MCF 10A (cell line): ENCODE measurements around the gene ST6GALNAC4. TPM values are rescaled to one million over a fixed set of nuclear protein-coding genes. Genes with fewer than 3 reads are reported as not detected.

Experiments
- BruUV-seq: library from RNA; stranded (reverse); fragments of 400-500 nt; replicated peaks from 2 replicates; lab custom pipeline; 2021; lab: Mats Ljungman, UMichigan
- CTCF ChIA-PET: fragments of 300-600 bp; sonication (Branson Sonifier 250); formaldehyde crosslinking; extraction: SDS; loops from one replicate; lab custom pipeline; 2021; ENCODE audit warnings: antibody characterized with exemption, inconsistent platforms; lab: Yijun Ruan, JAX
- POLR2A ChIA-PET: fragments of 300-600, 350-650 bp; sonication (Branson Sonifier 250); formaldehyde crosslinking; extraction: SDS; loops from one replicate; lab custom pipeline; 2020; ENCODE audit warnings: antibody characterized with exemption, inconsistent platforms; lab: Yijun Ruan, JAX
- DNase-seq: peaks from one replicate; pipeline ENCODE4 v3.0.0-alpha.2; 2018; ENCODE audit not compliant: unreplicated experiment
- H3K27ac Mint-ChIP-seq: one replicate; pipeline ENCODE4 v1.8.0; 2022; ENCODE audit warnings: mild to moderate bottlenecking, low read depth, mixed read lengths; ENCODE audit not compliant: unreplicated experiment
- H3K27me3 Mint-ChIP-seq: one replicate; pipeline ENCODE4 v1.8.0; 2022; ENCODE audit warnings: mixed read lengths; ENCODE audit not compliant: insufficient read depth, unreplicated experiment
- H3K36me3 Mint-ChIP-seq: one replicate; pipeline ENCODE4 v1.8.0; 2022; ENCODE audit warnings: mild to moderate bottlenecking, moderate library complexity, mixed read lengths; ENCODE audit not compliant: insufficient read depth, unreplicated experiment
- H3K4me1 Mint-ChIP-seq: one replicate; pipeline ENCODE4 v1.8.0; 2022; ENCODE audit warnings: mixed read lengths; ENCODE audit not compliant: insufficient read depth, unreplicated experiment
- H3K4me3 Mint-ChIP-seq: one replicate; pipeline ENCODE4 v1.8.0; 2022; ENCODE audit warnings: mild to moderate bottlenecking, moderate library complexity, mixed read lengths; ENCODE audit not compliant: unreplicated experiment
- H3K9me3 Mint-ChIP-seq: one replicate; pipeline ENCODE4 v1.8.0; 2022; ENCODE audit warnings: mixed read lengths; ENCODE audit not compliant: unreplicated experiment
- intact Hi-C: fragments of 100-400 bp; cut with micrococcal nuclease; formaldehyde crosslinking; loops from 2 replicates; pipeline ENCODE4 v1.14.1; 2022
- total RNA-seq: library from RNA; stranded (reverse); gene quantifications from 2 replicates; pipeline ENCODE4 v1.2.3, GENCODE V29; 2022
- TF ChIP-seq, protein P1 (sequence below): fragments of 200-600 bp; IDR thresholded peaks from one replicate; pipeline ENCODE4 v1.8.0; 2022; ENCODE audit warnings: antibody characterized with exemption, mild to moderate bottlenecking; ENCODE audit not compliant: unreplicated experiment

The ST6GALNAC4 gene
- total RNA-seq, 1 experiment from 2014 or later = 39.5 TPM

DNA sequence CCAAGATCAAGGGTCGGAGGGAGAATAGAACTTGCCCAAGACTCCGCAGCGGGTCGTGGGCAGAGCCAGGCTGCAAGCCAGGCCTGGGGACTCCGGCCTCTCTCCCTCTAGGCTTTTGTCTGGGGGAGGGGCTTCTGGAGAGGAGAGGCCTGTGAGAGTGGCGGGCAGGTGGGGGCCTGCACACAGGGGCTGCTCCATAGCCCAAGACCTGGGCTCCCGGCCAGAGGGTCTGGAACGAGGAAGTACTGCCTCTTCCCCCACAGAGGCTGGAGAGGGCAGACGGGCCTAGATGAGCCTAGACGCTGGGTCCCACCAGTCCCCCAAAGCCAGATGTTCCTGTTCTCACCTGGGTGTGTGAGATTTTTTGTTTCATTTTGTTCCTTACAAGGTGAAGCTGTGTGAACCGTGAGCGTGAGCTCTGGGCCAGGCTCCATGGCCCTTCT is 12.3 kb downstream of the ST6GALNAC4 start:
- Mint-ChIP-seq H3K27me3 (no peaks in the 10 kb centered on the region), H3K36me3 (peaks cover 10% of the 10 kb centered on the region), H3K27ac (no peak overlapping the region), H3K9me3 (no peaks in the 10 kb centered on the region), H3K4me3 (no peak overlapping the region), H3K4me1 (peaks cover 6% of the 10 kb centered on the region)
- intact Hi-C loops = no loop called here
- no TSS peak for BruUV-seq
- ChIA-PET CTCF (interaction anchor here (0.6 to 0.7 kb wide), 2 partner anchors 18 to 249 kb away, joined by 3 read pairs; no protein-coding TSS in a partner anchor), POLR2A (interaction anchor here (0.6 kb wide), 1 partner anchor 12 kb away, joined by 4 read pairs; the partner anchor contains the start of gene ST6GALNAC4)
- no peak for DNase-seq
- TF ChIP-seq, protein P1, sequence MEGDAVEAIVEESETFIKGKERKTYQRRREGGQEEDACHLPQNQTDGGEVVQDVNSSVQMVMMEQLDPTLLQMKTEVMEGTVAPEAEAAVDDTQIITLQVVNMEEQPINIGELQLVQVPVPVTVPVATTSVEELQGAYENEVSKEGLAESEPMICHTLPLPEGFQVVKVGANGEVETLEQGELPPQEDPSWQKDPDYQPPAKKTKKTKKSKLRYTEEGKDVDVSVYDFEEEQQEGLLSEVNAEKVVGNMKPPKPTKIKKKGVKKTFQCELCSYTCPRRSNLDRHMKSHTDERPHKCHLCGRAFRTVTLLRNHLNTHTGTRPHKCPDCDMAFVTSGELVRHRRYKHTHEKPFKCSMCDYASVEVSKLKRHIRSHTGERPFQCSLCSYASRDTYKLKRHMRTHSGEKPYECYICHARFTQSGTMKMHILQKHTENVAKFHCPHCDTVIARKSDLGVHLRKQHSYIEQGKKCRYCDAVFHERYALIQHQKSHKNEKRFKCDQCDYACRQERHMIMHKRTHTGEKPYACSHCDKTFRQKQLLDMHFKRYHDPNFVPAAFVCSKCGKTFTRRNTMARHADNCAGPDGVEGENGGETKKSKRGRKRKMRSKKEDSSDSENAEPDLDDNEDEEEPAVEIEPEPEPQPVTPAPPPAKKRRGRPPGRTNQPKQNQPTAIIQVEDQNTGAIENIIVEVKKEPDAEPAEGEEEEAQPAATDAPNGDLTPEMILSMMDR = no peak

DNA sequence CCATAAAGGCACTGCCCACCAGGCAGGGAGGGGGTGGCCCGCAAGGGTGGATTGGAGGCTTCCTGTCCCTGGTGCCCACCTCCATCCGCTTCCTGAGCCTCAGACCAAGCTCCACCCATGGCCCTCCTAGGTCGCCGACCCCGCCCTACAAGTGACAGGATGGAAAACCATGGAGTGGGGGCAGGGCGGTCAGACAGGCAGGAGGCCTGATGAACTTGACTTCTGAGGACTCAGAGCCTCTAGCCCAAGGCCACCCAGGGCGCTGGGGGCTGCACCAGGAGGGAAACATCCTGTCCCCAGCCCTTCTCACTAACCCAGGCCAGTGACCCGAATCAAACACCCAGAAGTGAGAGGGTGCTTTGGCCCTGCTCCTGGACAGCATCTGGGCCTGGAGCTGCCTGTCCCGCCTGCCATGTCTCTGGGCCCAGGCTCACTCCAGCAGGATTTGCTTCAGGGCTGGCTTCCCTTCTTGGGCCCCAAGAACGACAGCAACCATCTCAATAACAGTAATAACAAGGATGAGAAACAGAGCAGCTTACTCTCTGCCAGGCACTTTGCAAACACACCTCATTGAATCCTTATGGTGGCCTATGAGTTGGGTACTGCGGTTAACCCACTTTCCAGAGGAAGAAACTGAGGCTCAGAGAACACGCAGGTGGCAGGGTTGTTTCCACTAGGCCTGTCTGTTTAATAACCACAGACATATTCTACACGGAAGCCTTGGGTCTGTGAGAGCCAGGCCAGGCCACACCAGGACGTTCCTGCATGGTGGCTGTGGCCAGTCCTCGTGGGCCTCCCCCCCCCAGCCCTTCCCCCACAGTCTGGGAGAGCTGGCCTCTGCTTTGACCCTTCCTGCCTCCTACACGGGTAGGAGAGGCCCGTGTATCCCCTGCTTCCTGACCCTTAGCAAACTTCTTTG is 13.0 kb downstream of the ST6GALNAC4 start:
- H3K36me3 Mint-ChIP-seq = peaks cover 10% of the 10 kb centered on the region
- H3K4me1 Mint-ChIP-seq = peaks cover 6% of the 10 kb centered on the region
- TF ChIP-seq, protein P1 = no peak
- intact Hi-C loops = no loop called here
- H3K27me3 Mint-ChIP-seq = no peaks in the 10 kb centered on the region
- ChIA-PET POLR2A (interaction anchor here (0.6 to 0.7 kb wide), 2 partner anchors 9 to 13 kb away, joined by 3 to 4 read pairs; partner anchors contain the start of gene ST6GALNAC4), CTCF (interaction anchor here (0.6 to 0.7 kb wide), 2 partner anchors 18 to 250 kb away, joined by 3 read pairs; no protein-coding TSS in a partner anchor)
- H3K4me3 Mint-ChIP-seq = no peak overlapping the region
- no peaks in the 10 kb centered on the region for H3K9me3 Mint-ChIP-seq
- no peak for DNase-seq
- H3K27ac Mint-ChIP-seq = no peak overlapping the region
- BruUV-seq = no TSS peak

DNA sequence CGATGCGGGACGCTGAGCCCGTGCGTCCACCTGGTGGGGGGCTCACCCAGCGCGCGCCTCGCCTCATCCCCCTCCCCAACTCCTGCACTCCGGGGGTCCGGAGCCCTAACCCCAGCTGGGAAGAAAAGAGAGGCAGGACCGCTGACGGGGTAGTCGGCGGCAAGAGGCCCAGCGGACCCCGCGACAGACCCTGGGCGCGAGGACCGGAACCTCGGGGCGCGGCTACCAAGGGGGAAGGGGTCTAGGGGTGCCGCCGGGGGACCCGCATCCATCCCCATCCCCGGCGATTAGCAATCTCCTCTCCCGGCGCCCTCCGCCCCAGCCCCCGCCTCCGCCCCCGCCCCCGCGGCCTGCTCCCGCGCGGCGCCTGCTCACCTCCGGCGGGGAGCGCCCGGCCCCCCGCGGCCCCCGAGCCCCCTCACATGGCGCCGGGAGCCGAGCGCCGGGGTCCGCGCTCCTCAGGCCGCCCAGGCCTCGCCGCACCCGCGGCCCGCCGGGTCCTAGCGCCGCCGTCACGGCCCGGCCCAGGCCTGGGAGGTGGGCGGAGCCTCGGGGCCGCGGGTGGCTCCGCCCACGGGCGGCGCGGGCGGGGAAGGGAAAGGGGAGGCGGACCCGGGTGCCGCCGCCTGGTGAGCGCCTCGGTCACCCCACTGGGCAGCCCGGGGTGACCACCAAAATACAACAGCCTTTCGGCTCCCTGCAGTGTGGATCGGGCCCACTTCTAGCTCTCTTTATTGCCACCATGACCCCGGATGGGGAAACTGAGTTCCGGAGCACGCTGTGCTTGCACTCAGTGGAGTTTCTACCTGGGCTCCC is 17.5 kb downstream of the ST6GALNAC4 start, which contains the start of gene ST6GALNAC6:
TSS of gene ST6GALNAC6 (minus strand) at position 476 of the 816 bp plus-strand sequence. CDS start 1,622 bp downstream, outside the sequence.
- H3K4me1 Mint-ChIP-seq = peaks cover 9% of the 10 kb centered on the region
- H3K36me3 Mint-ChIP-seq = peaks cover 13% of the 10 kb centered on the region
- no TSS peak for BruUV-seq
- peak within 1 kb of the TSS; percentile 77 for H3K4me3 Mint-ChIP-seq
- CTCF ChIA-PET = interaction anchor here (0.5 to 1.3 kb wide), 7 partner anchors 11 to 279 kb away, joined by 3 to 4 read pairs (median 3); no protein-coding TSS in a partner anchor
- peak; percentile 68 for DNase-seq
- POLR2A ChIA-PET = interaction anchor here (0.7 to 3.2 kb wide), 13 partner anchors 10 to 291 kb away, joined by 3 to 35 read pairs (median 4); partner anchors contain the start of genes AK1, CDK9, ST6GALNAC4 and TOR2A
- TF ChIP-seq, protein P1 = no peak
- intact Hi-C loops = no loop called here
- no peaks in the 10 kb centered on the region for H3K27me3 Mint-ChIP-seq
- H3K9me3 Mint-ChIP-seq = no peaks in the 10 kb centered on the region
- H3K27ac Mint-ChIP-seq = peak within 1 kb of the TSS; percentile 80
